Upper lobe of right lung (tissue), 1 donor: ENCODE results near the gene ZNF280A. TPM values are rescaled to one million over a fixed set of nuclear protein-coding genes. Genes with fewer than 3 reads are reported as not detected.

Experiments used
- ATAC-seq: fragments of 200-7000 bp; cut with Tn5 transposase; one replicate; pipeline ENCODE4 v1.9.1; 2020; ENCODE audit warnings: mild to moderate bottlenecking, moderate library complexity
- DNase-seq: peaks from one replicate; pipeline ENCODE4 v3.0.0-alpha.2; 2020
- H3K27ac ChIP-seq: fragments of 200-600 bp; one replicate; pipeline ENCODE4 v1.8.0; 2022
- H3K27me3 ChIP-seq: fragments of 200-600 bp; one replicate; pipeline ENCODE4 v1.8.0; 2022; ENCODE audit warnings: mild to moderate bottlenecking
- H3K36me3 ChIP-seq: fragments of 200-600 bp; one replicate; pipeline ENCODE4 v1.8.0; 2022
- H3K4me1 ChIP-seq: fragments of 200-600 bp; one replicate; pipeline ENCODE4 v1.8.0; 2022
- H3K4me3 ChIP-seq: fragments of 200-600 bp; one replicate; pipeline ENCODE4 v1.8.0; 2022; ENCODE audit warnings: mild to moderate bottlenecking
- H3K9me3 ChIP-seq: fragments of 200-600 bp; one replicate; pipeline ENCODE4 v1.8.0; 2022
- intact Hi-C: fragments of 100-400 bp; cut with DNase I; formaldehyde crosslinking; loops from one replicate; pipeline ENCODE4 v1.11.0; 2022
- total RNA-seq: library from RNA; stranded (reverse); fragmentation: NEBNext Ultra II Directional; extraction: Animal tissue kit (Norgen Biotek cat#: 25700); gene quantifications from one replicate; pipeline ENCODE4 v1.2.1, GENCODE V29; 2021
- TF ChIP-seq, protein P1 (sequence below): fragments of 200-600 bp; IDR thresholded peaks from one replicate; pipeline ENCODE4 v1.8.0; 2022; ENCODE audit warnings: antibody characterized with exemption
- donor health status: DM: no; HTN: yes; CAD: no; lungs with severe emphysema.

ZNF280A gene
- total RNA-seq, 1 donor from 2014 or later, result not detected

DNA sequence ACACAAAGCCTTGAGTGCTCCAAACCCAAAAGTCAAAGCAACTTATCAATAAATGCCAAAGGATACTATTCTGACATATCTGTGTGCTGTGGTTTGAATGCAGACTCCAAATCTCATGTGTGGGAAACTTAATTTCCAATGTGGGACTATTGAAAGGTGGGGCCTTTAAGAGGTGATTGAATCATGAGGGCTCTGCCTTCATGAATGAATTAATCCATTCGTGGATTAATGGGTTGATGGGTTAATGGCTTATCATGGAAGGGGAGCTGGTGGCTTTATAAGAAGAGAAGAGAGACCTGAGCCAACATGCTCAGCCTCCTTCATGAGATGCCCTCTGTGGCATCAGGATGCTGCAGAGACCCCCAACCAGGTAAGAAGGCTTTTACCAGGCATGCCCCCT is 16.8 kb upstream of the ZNF280A start:
- intact Hi-C loops, result no loop called here
- Histone ChIP-seq H3K27me3 (peaks cover 11% of the 10 kb centered on the region), H3K9me3 (no peaks in the 10 kb centered on the region), H3K4me1 (no peaks in the 10 kb centered on the region), H3K27ac (no peak overlapping the region), H3K36me3 (no peaks in the 10 kb centered on the region), H3K4me3 (no peak overlapping the region)
- TF ChIP-seq, protein P1, sequence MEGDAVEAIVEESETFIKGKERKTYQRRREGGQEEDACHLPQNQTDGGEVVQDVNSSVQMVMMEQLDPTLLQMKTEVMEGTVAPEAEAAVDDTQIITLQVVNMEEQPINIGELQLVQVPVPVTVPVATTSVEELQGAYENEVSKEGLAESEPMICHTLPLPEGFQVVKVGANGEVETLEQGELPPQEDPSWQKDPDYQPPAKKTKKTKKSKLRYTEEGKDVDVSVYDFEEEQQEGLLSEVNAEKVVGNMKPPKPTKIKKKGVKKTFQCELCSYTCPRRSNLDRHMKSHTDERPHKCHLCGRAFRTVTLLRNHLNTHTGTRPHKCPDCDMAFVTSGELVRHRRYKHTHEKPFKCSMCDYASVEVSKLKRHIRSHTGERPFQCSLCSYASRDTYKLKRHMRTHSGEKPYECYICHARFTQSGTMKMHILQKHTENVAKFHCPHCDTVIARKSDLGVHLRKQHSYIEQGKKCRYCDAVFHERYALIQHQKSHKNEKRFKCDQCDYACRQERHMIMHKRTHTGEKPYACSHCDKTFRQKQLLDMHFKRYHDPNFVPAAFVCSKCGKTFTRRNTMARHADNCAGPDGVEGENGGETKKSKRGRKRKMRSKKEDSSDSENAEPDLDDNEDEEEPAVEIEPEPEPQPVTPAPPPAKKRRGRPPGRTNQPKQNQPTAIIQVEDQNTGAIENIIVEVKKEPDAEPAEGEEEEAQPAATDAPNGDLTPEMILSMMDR, result no peak
- ATAC-seq, result no peak
- no peak for DNase-seq

DNA sequence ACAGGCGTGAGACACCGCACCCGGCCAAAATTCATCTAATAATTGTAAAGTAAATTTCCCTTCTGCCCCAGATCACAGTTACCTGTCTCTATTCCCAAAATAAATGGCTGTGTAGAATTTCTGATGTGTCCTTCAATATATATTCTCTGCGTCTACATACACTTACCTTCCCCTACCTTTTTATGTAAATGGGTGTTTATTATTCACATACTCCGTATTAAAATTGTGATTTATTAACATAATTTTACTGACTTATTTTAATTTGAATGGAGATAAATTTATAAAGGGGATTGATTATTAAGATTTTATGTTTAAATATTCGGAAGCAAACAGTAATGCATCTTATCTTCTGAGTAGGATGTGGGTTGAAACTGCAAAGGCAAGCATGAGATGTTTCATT is 16.4 kb upstream of the ZNF280A start:
- intact Hi-C loops, result no loop called here

DNA sequence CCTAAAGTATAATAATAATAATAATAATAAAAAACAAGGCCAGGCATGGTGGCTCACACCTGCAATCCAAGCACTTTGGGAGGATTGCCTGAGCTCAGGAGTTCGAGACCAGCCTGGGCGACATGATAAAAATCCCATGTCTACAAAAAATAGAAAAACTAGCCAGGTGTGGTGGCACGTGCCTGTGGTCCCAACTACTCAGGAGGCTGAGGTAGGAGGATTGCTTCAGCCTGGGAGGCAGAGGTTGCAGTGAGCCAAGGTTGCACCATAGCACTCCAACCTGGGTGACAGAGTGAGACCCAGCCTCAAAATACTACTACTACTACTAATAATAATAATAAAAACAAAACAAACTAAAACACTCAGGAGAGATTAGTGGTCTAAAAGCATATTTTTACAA is 15.6 kb upstream of the ZNF280A start:
- H3K36me3 ChIP-seq, result no peaks in the 10 kb centered on the region

More for the DNA sequence above, 16.4 kb upstream of the ZNF280A start:
- no peak overlapping the region for H3K4me3 ChIP-seq
- peaks cover 11% of the 10 kb centered on the region for H3K27me3 ChIP-seq
- H3K4me1 ChIP-seq, result no peaks in the 10 kb centered on the region
- TF ChIP-seq, protein P1, result no peak
- ATAC-seq (no peak), DNase-seq (no peak)
- no peaks in the 10 kb centered on the region for H3K36me3 ChIP-seq
- no peak overlapping the region for H3K27ac ChIP-seq
- H3K9me3 ChIP-seq, result no peaks in the 10 kb centered on the region

DNA sequence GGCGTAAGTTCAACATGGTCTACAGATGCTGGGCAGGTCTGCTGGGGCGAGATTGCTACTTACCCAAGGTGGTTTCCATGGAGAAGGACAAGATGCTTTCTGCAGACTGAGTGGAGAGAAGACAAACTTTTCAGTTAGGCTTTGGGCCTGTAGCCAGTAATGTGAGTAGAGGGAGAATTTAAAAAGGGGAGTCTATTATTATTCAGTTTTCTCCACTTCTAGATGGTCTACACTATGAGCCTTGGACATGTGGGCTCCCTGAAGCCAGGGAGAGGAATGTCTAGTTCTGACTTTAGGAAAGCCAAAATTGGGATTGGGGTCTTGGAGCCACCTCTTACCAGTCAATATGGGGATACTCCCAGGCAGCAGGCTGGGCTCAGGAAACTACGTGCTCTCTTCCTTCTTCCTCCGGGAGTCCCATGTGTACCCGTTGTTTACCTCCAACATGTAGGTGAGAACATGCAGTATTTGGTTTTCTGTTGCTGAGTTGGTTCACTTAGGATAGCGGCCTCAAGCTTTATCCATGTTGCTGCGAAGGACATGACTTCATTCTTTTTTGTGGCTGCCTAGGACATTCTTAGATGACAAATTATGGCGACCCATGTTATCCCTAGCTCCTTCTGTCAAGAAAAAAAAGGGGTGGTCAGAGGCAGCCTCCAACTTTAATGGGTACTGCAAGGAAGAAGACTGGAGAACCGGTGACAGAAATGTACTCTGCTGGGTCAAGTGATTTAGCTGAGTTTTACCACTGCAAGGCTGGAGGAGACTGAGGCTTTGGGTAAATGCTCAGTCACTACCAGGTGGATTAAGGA is 14.7 kb upstream of the ZNF280A start:
- Histone ChIP-seq H3K4me3 (no peak overlapping the region), H3K9me3 (no peaks in the 10 kb centered on the region), H3K27me3 (peaks cover 11% of the 10 kb centered on the region), H3K4me1 (no peaks in the 10 kb centered on the region), H3K27ac (no peak overlapping the region), H3K36me3 (no peaks in the 10 kb centered on the region)
- no peak for DNase-seq
- intact Hi-C loops, result no loop called here
- no peak for ATAC-seq
- TF ChIP-seq, protein P1, result no peak

More for the DNA sequence above, 15.6 kb upstream of the ZNF280A start:
- Histone ChIP-seq H3K27me3 (peaks cover 11% of the 10 kb centered on the region), H3K9me3 (no peaks in the 10 kb centered on the region), H3K4me1 (no peaks in the 10 kb centered on the region), H3K27ac (no peak overlapping the region), H3K4me3 (no peak overlapping the region)
- TF ChIP-seq, protein P1, result no peak
- DNase-seq, result no peak
- intact Hi-C loops, result no loop called here
- ATAC-seq, result no peak

DNA sequence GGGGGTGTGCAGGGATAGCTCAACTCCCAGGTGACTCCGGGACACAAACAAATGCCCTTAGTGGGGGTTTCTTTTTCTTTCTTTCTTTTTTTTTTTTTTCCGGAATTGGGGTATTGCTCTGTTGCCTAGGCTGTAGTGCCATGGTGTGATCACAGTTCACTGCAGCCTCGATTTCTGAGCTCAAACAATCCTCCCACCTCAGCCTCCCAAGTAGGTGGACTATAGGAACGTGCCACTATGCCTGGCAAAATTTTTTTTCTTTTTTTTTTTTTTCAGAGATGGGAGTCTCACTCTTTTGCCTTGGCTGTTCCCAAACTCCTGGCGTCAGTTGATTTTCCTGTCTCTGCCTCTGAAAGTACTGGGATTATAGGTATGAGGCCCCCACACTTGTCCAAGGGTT is 13.8 kb upstream of the ZNF280A start:
- intact Hi-C loops, result no loop called here
- H3K9me3 ChIP-seq, result no peaks in the 10 kb centered on the region
- DNase-seq (no peak), ATAC-seq (no peak)
- H3K4me3 ChIP-seq, result no peak overlapping the region
- H3K36me3 ChIP-seq, result no peaks in the 10 kb centered on the region
- H3K27ac ChIP-seq, result no peak overlapping the region
- TF ChIP-seq, protein P1, result no peak
- no peaks in the 10 kb centered on the region for H3K4me1 ChIP-seq
- peaks cover 11% of the 10 kb centered on the region for H3K27me3 ChIP-seq
